ENCODE data around the gene KIF26B. TPM values are rescaled to one million over a fixed set of nuclear protein-coding genes. Genes with fewer than 3 reads are reported as not detected.

KIF26B gene
- total RNA-seq, 1 experiment from 2014 or later, result 1.2 TPM

- TF ChIP-seq STAT6 (CRISPR knock-in tag; conservative IDR thresholded peaks at IDR 0.05; ENCODE audit: low read depth), result no peak
- no peak for TF ChIP-seq TEAD1 (CRISPR knock-in tag; IDR thresholded peaks at IDR 0.05)
- no peak for TF ChIP-seq NR3C1 (CRISPR knock-in tag; conservative IDR thresholded peaks at IDR 0.05; ENCODE audit: low read depth)
- TF ChIP-seq CBFB (CRISPR knock-in tag; IDR thresholded peaks at IDR 0.05; ENCODE audit: low read depth), result no peak
- no peak for TF ChIP-seq CDX4 (CRISPR knock-in tag; IDR thresholded peaks at IDR 0.05; ENCODE audit: borderline replicate concordance)
- TF ChIP-seq PRDM15 (CRISPR knock-in tag; IDR thresholded peaks at IDR 0.05), result no peak
- no peak for TF ChIP-seq ZNF512 (CRISPR knock-in tag; IDR thresholded peaks at IDR 0.05; ENCODE audit: borderline replicate concordance)
- no peak for TF ChIP-seq MYBL2 (CRISPR knock-in tag; IDR thresholded peaks at IDR 0.05)
- no peak for TF ChIP-seq RORB (CRISPR knock-in tag; IDR thresholded peaks at IDR 0.05)
- TF ChIP-seq TCF7 (CRISPR knock-in tag; IDR thresholded peaks at IDR 0.05; ENCODE audit: low read depth), result no peak
- TF ChIP-seq ZNF219 (CRISPR knock-in tag; IDR thresholded peaks at IDR 0.05; ENCODE audit: borderline replicate concordance), result no peak
Observed at GRCh38 chr1:245485996-245486395, 331.2 kb downstream of the KIF26B start (continued).

- ChIA-PET POLR2A (no interaction called here), CTCF (no interaction called here)
- Mint-ChIP-seq H3K36me3 (peaks cover 4% of the 10 kb centered on the region; the same call in 1 of the 2 replicates), H3K27me3 (ENCODE audit: low read depth) (peaks cover 8% of the 10 kb centered on the region), H3K9me3 (peaks cover 9% of the 10 kb centered on the region), H3K4me3 (no peak overlapping the region), H3K27ac (no peak overlapping the region), H3K4me1 (peaks cover 41% of the 10 kb centered on the region)
- ATAC-seq (no peak), DNase-seq (ENCODE audit: low spot score) (no peak)
- TF ChIP-seq TP53 (CRISPR knock-in tag; IDR thresholded peaks at IDR 0.05), result no peak
- no peak for TF ChIP-seq FOXP1 (CRISPR knock-in tag; IDR thresholded peaks at IDR 0.05; ENCODE audit: borderline replicate concordance)
- no peak for TF ChIP-seq ERG (CRISPR knock-in tag; IDR thresholded peaks at IDR 0.05)
- no peak for TF ChIP-seq STAT6 (CRISPR knock-in tag; conservative IDR thresholded peaks at IDR 0.05; ENCODE audit: low read depth)
- no peak for TF ChIP-seq CBFB (CRISPR knock-in tag; IDR thresholded peaks at IDR 0.05; ENCODE audit: low read depth)
- no peak for TF ChIP-seq ZNF281 (CRISPR knock-in tag; IDR thresholded peaks at IDR 0.05)
Observed at GRCh38 chr1:245486775-245487470, 332.1 kb downstream of the KIF26B start.
